ENCODE measurements around the gene DTD1. TPM values are rescaled to one million over a fixed set of nuclear protein-coding genes. Genes with fewer than 3 reads are reported as not detected.

Gene DTD1
- total and polyA plus RNA-seq, 2 of the 13 experiments (the other 11 are each of a cell fraction or from before 2014, with no cell fraction given), result 41.2 to 79.3 TPM

DNA sequence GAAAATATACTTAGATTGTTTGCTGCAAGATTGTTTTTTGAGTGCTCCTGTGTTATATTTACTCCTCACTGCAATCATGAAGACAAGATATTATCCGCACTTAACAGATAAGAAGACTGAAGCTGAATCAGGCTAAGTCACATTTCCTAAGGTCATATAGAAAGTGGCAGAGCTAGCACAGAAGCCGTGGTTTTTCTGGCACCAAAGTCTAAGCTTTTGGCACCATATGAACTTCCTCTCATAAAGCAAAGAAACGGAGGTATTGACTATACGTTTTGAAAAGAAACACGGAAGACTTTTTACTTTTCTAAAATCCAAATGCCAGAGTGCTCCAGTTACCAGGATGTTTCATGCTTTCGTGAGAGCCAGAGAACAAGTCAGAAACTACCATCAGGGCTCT, 9.3 kb upstream of the DTD1 start (continued):
- TF ChIP-seq, protein P1, sequence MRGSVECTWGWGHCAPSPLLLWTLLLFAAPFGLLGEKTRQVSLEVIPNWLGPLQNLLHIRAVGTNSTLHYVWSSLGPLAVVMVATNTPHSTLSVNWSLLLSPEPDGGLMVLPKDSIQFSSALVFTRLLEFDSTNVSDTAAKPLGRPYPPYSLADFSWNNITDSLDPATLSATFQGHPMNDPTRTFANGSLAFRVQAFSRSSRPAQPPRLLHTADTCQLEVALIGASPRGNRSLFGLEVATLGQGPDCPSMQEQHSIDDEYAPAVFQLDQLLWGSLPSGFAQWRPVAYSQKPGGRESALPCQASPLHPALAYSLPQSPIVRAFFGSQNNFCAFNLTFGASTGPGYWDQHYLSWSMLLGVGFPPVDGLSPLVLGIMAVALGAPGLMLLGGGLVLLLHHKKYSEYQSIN (CRISPR knock-in tag; IDR thresholded peaks at IDR 0.05; ENCODE audit: borderline replicate concordance), result no peak

DNA sequence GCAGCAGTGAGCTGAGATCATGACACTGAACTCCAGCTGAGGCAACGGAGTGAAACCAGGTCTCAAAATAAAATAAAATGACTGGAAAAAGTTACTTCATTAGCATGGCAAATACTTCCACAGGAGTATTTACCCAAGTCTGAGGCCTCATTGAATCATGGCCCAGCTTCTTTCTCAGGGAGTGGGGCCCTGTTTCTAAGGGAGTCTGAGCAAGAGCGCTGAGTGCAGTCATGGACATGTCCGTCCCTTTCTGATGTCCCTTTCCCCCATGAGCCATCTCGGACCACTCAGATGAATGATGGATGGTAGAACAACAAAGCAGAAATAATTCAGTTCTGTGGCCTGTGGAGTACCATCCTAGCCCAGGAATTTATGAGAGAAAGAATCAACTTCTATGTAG, 7.8 kb upstream of the DTD1 start:
- no peak overlapping the region for H3K4me2 ChIP-seq (ENCODE audit: low read depth, low read length)
- H3K27me3 ChIP-seq (ENCODE audit: control insufficient read depth in 1 of 2, insufficient read depth in 2 of 2, low read length in 2 of 2), result no peaks in the 10 kb centered on the region
- H2AFZ ChIP-seq (ENCODE audit: low read length), result no peak overlapping the region
- intact Hi-C loops (cut with micrococcal nuclease; ENCODE audit: unreplicated experiment) (no loop called here), in situ Hi-C loops (cut with HindIII; ENCODE audit: extremely low pct_ligation_motif_present, low pct_unique_long_range_greater_than_20kb) (no loop called here)
- H4K20me1 ChIP-seq (ENCODE audit: insufficient read depth, low read length), result no peaks in the 10 kb centered on the region
- ATAC-seq (no peak), DNase-seq (ENCODE audit: low spot score) (no peak), FAIRE-seq (no peak)
- no peaks in the 10 kb centered on the region for H3K9me3 ChIP-seq (ENCODE audit: low read length)
- no peak overlapping the region for H3K4me3 ChIP-seq (replicated peaks in 1 of 3; ENCODE audit: insufficient read depth in 1 of 3, low read depth in 2 of 3, low read length in 3 of 3)
- H3K79me2 ChIP-seq (ENCODE audit: insufficient read depth, low read length), result no peaks in the 10 kb centered on the region
- H3K9ac ChIP-seq (ENCODE audit: insufficient read depth, low read depth, low read length), result no peak overlapping the region
- POLR2A ChIA-PET, result interaction anchor here (1.1 kb wide), 1 partner anchor 13 kb away, joined by 4 read pairs; no protein-coding TSS in a partner anchor
- TF ChIP-seq ZNF430 (CRISPR knock-in tag; IDR thresholded peaks at IDR 0.05) (no peak), ZSCAN29 (CRISPR knock-in tag; conservative IDR thresholded peaks at IDR 0.05) (no peak), ZNF20 (CRISPR knock-in tag; IDR thresholded peaks at IDR 0.05) (no peak), ZNF879 (CRISPR knock-in tag; IDR thresholded peaks at IDR 0.05) (no peak), ZFP37 (CRISPR knock-in tag; IDR thresholded peaks at IDR 0.05; ENCODE audit: borderline replicate concordance) (no peak), RBFOX2 (IDR thresholded peaks at IDR 0.05; ENCODE audit: low read depth, low read length) (no peak), ZNF251 (CRISPR knock-in tag; IDR thresholded peaks at IDR 0.05) (no peak), NFE2 (CRISPR knock-in tag; IDR thresholded peaks at IDR 0.05) (no peak), RORA (CRISPR knock-in tag; IDR thresholded peaks at IDR 0.05) (no peak), ZBTB3 (CRISPR knock-in tag; IDR thresholded peaks at IDR 0.05; ENCODE audit: borderline replicate concordance, low read depth) (no peak), ISL2 (CRISPR knock-in tag; IDR thresholded peaks at IDR 0.05) (no peak), NR1H2 (CRISPR knock-in tag; IDR thresholded peaks at IDR 0.05; ENCODE audit: borderline replicate concordance, low read depth) (no peak), JUNB (CRISPR knock-in tag; IDR thresholded peaks at IDR 0.05; ENCODE audit: borderline replicate concordance) (no peak), NFRKB (IDR thresholded peaks at IDR 0.05) (no peak), ZNF180 (CRISPR knock-in tag; IDR thresholded peaks at IDR 0.05; ENCODE audit: borderline replicate concordance, low read depth) (no peak), SMAD9 (CRISPR knock-in tag; IDR thresholded peaks at IDR 0.05) (no peak)
- TF ChIP-seq, protein P2, sequence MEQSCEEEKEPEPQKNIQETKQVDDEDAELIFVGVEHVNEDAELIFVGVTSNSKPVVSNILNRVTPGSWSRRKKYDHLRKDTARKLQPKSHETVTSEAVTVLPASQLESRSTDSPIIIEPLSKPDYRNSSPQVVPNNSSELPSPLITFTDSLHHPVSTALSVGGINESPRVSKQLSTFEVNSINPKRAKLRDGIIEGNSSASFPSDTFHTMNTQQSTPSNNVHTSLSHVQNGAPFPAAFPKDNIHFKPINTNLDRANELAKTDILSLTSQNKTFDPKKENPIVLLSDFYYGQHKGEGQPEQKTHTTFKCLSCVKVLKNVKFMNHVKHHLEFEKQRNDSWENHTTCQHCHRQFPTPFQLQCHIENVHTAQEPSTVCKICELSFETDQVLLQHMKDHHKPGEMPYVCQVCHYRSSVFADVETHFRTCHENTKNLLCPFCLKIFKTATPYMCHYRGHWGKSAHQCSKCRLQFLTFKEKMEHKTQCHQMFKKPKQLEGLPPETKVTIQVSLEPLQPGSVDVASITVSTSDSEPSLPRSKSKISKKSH (CRISPR knock-in tag; IDR thresholded peaks at IDR 0.05; ENCODE audit: borderline replicate concordance), result no peak
- TF ChIP-seq, protein P3, sequence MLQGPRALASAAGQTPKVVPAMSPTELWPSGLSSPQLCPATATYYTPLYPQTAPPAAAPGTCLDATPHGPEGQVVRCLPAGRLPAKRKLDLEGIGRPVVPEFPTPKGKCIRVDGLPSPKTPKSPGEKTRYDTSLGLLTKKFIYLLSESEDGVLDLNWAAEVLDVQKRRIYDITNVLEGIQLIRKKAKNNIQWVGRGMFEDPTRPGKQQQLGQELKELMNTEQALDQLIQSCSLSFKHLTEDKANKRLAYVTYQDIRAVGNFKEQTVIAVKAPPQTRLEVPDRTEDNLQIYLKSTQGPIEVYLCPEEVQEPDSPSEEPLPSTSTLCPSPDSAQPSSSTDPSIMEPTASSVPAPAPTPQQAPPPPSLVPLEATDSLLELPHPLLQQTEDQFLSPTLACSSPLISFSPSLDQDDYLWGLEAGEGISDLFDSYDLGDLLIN (CRISPR knock-in tag; IDR thresholded peaks at IDR 0.05; ENCODE audit: borderline replicate concordance), result no peak
- no TSS peak for BruUV-seq (replicated peaks)
- CTCF ChIA-PET (ENCODE audit: low intra/inter-chr PET ratio, low total read pairs), result no interaction called here
- no peak overlapping the region for H3K27ac ChIP-seq (ENCODE audit: extremely low read length, insufficient read depth, low read length)
- no peaks in the 10 kb centered on the region for H3K36me3 ChIP-seq (replicated peaks in 1 of 2; ENCODE audit: control insufficient read depth in 1 of 2, insufficient read depth in 2 of 2, low read length in 2 of 2)
- peaks cover 11% of the 10 kb centered on the region; the same call in 1 of the 2 replicates for H3K4me1 ChIP-seq (ENCODE audit: insufficient read depth, low read length)
- WGBS (ENCODE audit: low lambda C conversion rate), result 62% methylated on average over 4 of the region's 4 CpGs
